Measurements from ENCODE around the gene DMBX1.
A peak's percentile ranks its signal among the peaks of the same experiment; 100 is the strongest.

Gene DMBX1

GRCh38 chr1:46483589-46483988, 6.0 kb upstream of the DMBX1 start:
- no peak for DNase-seq (ENCODE audit: low read depth in 3 of 3)

DNA sequence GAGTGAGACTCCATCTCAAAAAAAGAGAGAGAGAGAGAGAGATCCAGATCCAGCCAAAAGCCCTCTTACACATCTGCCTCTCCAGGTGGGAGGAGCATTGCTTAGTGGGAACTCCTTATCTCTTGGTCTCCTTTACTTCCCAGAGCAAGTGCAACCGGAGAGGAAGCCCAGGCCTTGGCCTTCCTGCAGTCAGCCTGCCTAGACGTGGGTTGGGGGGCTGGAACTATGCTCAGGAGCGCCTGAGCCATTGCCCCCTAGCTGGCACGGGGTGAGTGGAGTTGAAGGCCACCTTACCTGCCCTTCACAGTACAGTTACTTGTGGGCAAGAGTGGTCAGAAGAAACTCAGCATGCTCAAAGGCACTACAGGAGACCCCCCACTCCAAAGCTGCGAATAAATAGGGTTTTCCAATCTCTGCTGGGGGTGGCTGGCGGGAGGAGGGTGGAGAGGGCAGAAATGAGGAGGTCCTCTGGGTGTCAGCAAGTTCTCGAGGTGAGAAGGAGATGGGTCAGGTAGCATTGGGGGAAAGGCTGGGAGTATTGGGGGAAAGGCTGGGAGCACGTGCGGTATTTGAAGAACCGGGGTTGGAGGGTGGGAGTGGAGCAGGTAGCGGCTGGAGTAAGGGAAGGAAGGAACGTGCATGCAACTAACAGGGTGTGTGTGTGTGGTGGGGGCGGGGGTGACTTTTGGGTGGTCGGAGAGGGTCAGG, 4.7 kb upstream of the DMBX1 start:
- DNase-seq (ENCODE audit: low read depth in 3 of 3), result no peak

GRCh38 chr1:46485564-46486431, 3.8 kb upstream of the DMBX1 start:
- no peak for DNase-seq (ENCODE audit: low read depth in 3 of 3)

- DNase-seq (ENCODE audit: low read depth in 3 of 3), result no peak
Observed at GRCh38 chr1:46486432-46487015, 3.1 kb upstream of the DMBX1 start.

- no peak for DNase-seq (ENCODE audit: low read depth in 3 of 3)
Observed at GRCh38 chr1:46487818-46488218, 1.8 kb upstream of the DMBX1 start.

DNA sequence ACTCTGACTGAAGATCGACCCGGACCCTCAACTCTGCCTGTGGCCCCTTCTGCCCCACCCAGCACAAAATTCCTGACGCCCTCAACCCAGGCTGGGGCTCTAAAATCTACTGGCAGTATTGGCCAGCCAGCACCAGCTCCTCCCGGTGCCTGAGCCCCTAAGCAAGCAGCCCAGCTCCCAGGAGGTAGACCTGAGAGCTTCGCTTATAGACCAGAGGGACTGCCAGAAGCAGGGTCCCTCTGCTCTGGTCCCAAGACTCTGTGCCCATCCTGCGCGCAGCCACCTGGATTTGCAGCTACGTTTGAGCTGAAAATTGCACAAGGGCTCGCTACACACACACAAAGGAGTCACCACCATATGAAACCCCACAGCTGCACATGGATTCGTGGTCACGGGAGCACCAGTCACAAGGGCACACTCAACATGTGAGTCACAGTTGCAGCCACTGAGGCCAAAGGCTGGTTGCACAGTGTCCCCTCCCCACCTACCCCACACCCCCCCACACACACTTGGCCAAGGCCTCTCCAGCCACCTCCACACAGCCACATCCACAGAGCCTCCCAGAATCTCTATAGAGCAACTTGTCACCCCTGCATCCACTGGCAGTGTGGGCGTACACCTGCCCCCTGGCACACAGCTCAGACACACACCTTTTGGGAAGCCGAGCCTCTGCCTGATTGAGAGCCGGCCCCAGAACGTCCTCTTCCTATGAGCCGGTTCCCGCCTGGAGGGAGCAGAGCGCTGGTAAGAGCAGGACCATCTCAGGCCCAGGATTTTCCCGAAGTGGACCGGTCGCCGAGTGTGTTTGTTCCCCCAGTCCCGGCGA, 1.1 kb upstream of the DMBX1 start:
- no peak for DNase-seq (ENCODE audit: low read depth in 3 of 3)

GRCh38 chr1:46489169-46489637, 433 bp upstream of the DMBX1 start:
- peak in 2 of 3 experiments; percentile 35 to 42 for DNase-seq (ENCODE audit: low read depth in 3 of 3)

DNA sequence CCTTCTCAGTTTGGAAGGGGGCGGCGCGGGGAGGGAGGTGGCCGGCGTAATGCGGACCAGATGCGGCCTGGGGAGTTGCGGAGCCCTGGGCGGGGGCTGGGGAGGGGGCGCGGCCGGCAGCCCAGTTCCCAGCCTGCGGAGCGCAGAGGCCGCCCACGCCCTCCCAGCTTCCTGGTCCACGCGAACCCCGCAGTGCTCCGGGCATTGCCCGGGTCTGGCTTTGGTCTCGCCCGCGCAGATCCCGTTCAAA, 695 bp downstream of the DMBX1 start:
- no peak for DNase-seq (ENCODE audit: low read depth in 3 of 3)

DNA sequence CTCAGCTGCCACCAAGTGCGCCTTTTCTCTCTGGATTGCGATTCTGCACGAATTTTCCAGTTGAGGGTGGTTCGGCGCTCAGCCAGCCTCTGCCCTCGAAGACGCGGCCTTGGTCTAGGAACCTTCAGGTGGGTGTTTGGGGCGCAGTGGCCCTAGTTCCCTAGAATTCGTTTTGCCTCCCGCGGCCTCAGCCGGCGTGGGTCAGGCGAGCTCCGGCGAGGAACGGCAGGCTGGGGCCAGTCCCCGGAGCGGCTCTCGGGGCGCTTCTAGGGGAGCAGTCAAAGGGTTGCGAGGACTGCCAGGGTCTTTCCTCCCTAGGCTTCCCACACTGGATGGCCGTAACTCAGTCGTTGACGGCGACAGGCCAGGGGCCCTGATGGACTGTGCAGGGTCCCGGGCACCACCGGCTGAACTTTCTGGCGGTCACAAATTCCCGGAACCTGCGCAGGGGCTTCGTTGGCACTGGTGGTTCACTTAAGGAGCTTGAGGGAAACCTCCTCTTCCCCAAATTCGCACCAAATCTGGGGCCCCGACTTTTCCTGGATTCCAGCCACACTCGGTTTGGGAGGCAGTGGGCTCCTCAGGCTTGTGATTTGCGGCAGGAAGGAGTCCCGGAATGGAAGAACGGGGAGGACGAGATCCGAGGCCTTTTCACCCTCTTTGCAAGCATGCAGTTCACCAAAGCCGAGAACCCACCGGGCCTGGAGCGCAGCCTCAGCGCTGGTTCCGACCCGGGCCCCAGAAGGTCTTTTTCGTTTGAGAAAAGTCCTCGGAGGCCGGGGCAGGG, 1.2 kb downstream of the DMBX1 start:
- DNase-seq (ENCODE audit: low read depth in 3 of 3), result no peak

DNA sequence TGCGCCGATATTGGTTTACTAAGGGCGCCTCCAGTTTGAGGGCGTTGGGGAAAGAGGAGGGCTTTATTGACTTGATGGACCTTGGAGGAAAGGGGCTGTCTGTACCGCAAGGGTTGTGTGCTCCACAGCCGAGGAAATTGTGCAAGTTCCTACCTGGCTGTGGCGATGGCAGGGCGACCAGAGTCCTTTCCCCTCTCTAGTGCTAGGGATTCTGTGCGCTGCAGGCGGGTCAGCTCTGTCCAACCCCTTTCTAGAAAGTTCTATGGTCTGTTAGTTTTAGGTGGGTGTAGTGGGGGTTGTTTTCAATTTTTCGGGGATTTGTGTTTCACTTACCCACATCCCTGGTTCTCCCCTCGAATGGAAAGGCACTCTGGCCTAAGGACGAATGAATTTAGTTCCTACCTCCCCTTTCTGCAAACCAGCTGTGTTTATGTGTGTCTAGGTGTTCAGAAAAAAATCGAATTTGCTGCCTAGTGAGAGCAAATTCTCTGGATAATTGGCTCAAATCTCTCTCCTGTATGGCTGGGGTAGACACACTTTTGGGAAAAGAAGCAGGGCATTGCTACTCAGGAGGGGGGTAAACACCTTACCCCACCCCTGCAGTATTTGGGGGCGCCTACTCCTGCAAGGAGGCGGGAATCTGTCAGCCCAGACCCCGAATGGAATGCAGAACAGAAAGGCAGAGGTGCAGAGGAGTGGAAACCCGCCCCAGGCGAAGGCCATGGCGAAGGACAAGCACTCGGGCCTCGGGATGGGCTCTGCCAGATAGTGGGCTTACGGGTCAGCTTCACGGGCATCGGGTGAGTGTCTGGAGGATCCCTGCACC, 2.0 kb downstream of the DMBX1 start:
- DNase-seq (ENCODE audit: low read depth in 3 of 3), result no peak

- no peak for DNase-seq (ENCODE audit: low read depth in 3 of 3)
Observed at GRCh38 chr1:46492269-46492853, 2.7 kb downstream of the DMBX1 start.

DNA sequence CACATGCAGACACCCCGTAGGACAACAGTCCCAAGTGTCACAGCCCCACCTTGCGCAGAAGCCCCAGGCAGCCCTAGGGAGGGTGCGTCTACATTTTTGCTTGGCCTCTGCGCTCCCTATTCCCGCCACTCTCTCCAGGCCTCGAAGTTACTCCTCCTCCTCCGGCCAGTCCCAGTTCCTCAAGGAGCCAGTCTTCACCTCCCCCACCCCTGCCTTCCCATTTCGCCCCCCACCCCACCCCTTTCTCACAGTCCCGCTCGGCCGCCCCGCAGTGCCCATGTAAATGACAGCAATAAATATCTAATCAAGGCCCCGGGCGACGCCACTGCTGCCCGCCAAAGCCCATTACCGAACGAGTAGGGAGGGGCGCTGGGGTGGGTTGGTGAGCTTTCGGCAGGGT, 3.2 kb downstream of the DMBX1 start:
- no peak for DNase-seq (ENCODE audit: low read depth in 3 of 3)

GRCh38 chr1:46493316-46494032, 3.8 kb downstream of the DMBX1 start:
- no peak for DNase-seq (ENCODE audit: low read depth in 3 of 3)

DNA sequence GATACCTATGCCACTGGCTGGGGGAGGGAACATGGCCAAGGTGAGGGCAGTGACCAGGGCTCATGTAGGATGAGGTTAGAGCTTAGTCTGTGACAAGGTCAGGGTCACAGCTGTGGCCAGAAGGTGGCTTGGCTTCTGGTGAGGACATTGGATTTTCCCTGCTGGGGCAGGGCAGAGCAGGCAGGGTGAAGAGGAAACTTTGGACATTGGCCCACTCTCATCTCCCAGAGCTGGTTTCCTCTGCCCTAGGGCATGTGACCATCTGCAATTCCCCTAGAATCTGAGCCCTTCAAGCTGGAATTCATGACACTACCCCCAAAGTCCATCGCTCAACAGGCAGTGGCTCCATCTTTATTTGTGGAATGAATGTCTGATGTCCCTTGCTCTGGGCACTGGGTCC, 5.3 kb downstream of the DMBX1 start:
- DNase-seq (ENCODE audit: low read depth in 3 of 3), result no peak

DNA sequence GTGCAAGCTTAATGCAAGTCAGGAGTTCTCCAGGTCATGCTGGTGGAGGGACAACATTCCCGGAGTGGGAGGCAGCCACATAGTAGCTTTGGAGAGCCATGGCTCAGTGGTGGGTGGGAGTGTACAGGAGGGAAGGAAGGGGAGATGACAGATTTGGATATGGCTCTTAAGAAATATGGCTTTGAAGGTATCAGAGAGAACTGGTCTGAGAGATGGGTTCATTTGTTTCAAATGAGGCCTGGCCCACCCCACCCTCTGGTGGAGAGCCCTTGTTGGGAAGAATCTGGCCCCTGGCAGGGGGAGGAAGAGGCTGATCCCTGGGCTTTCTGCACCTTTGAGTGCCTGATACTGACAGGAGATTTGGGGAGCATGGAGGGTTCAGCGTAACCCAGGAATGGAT, 6.1 kb downstream of the DMBX1 start:
- no peak for DNase-seq (ENCODE audit: low read depth in 3 of 3)

- DNase-seq (ENCODE audit: low read depth in 3 of 3), result no peak
Observed at GRCh38 chr1:46496505-46496904, 6.9 kb downstream of the DMBX1 start.

GRCh38 chr1:46497020-46497419, 7.4 kb downstream of the DMBX1 start:
- DNase-seq (ENCODE audit: low read depth in 3 of 3), result no peak

DNA sequence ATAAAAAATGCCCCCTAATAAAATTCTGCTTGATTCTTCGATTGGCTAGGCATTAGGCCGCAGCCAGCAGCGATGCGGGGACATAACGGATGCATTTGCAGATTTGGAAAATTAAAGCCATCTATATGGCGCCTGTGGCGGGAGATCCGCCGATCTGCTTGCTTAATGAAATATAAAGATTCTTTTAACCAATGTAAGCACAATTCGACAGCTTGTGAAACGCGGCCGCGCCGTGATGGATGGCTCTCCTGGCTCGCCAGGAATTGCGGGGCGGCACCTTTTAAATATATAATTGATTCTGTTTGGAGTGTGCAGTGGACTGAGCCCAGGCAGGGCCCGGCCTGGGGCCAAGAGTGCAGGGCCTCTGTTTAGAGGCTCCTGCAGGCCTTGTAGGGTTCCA, 8.0 kb downstream of the DMBX1 start:
- no peak for DNase-seq (ENCODE audit: low read depth in 3 of 3)

- DNase-seq (ENCODE audit: low read depth in 3 of 3), result no peak
Observed at GRCh38 chr1:46501528-46501927, 11.9 kb downstream of the DMBX1 start.

All from stimulated activated CD4-positive, alpha-beta T cell treated with anti-CD3 and anti-CD28 coated beads, TNF-alpha, amount 100 ng/mL, for 4 hours (primary cell).